HUES64 (cell line): ENCODE results near the gene FLOT1.

Experiments used
- H3K27ac ChIP-seq: 2 replicates; pipeline ENCODE4 v1.7.0; 2013; ENCODE audit warnings: low read depth, low read length, inconsistent platforms
- H3K27me3 ChIP-seq: 2 replicates; pipeline ENCODE4 v1.6.1; 2013; ENCODE audit warnings: mild to moderate bottlenecking, low read length; ENCODE audit not compliant: insufficient read depth
- H3K36me3 ChIP-seq: 2 replicates; pipeline ENCODE4 v1.6.1; 2013; ENCODE audit warnings: mild to moderate bottlenecking, low read length; ENCODE audit not compliant: insufficient read depth
- H3K4me1 ChIP-seq: 2 replicates; pipeline ENCODE4 v1.6.1; 2013; ENCODE audit warnings: mild to moderate bottlenecking, low read length, moderate library complexity; ENCODE audit not compliant: insufficient read depth
- H3K4me3 ChIP-seq: 2 replicates; pipeline ENCODE4 v1.5.1; 2013; ENCODE audit warnings: mild to moderate bottlenecking, low read length, moderate library complexity
- H3K9ac ChIP-seq: 2 replicates; pipeline ENCODE4 v1.6.1; 2013; ENCODE audit warnings: mild to moderate bottlenecking, low read depth, low read length
- H3K9me3 ChIP-seq: 2 replicates; pipeline ENCODE4 v1.6.1; 2013; ENCODE audit warnings: low read depth, low read length; ENCODE audit not compliant: insufficient read depth
- WGBS: fragments of 150-250, 120-280 bp; methylation state at CpG from one replicate; pipeline ENCODE4 v1.1.7; 2013; ENCODE audit warnings: missing lambda C conversion rate; 5-methylcytosine and 5-hydroxymethylcytosine counted together

Gene FLOT1

GRCh38 chr6:30689985-30690384, 52.5 kb downstream of the FLOT1 start:
- H3K4me3 ChIP-seq, result peak overlapping the region; percentile 86
- H3K9ac ChIP-seq, result peak overlapping the region; percentile 65; the same call in 1 of the 2 replicates
- no peaks in the 10 kb centered on the region for H3K27me3 ChIP-seq
- peaks cover 20% of the 10 kb centered on the region for H3K4me1 ChIP-seq
- no peak overlapping the region for H3K27ac ChIP-seq
- no peaks in the 10 kb centered on the region for H3K36me3 ChIP-seq
- H3K9me3 ChIP-seq, result no peaks in the 10 kb centered on the region
- WGBS, result 59% methylated on average over 4 of the region's 4 CpGs

DNA sequence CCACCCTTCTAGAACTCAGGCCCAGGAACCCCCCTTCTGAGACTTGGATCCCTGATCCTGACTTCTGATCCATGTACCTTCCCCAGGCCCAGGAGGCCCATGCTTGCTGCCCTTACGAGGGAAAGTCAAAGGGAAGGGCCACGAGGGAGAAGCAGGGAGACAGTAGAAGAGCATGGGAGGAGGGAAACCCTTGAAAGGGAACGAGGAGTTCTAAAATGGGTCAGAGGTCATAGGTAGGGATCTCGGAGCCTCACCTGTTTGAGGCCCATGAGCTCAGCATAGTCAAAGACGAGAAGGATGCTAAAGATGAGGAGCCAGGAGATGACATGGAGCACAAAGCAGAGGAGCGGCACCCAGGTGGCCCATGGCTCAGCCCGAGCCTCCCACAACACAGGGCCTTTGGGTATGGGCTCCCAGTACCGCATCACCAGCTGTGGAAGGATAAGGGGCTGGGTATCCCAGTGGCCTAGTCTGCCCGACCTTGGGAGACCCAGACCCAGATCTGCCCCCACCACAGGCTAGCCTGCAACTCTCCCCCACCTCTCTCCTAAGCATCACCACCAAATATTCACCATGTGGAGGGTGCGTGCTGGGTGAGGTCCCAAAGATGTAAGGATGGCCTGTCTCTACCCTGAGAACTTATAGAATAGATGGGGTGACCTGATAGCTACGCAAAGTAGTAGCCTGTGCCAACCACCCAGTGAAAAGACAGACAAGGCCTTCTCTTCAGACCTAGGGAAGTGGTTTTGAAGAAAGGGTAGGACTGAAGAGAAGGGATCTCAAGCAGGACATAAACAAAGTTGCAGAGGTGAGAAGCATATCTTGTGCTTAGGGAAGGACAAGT, 53.2 kb downstream of the FLOT1 start:
- peaks cover 23% of the 10 kb centered on the region for H3K4me1 ChIP-seq
- no peaks in the 10 kb centered on the region for H3K27me3 ChIP-seq
- 93% methylated on average over 11 of the region's 11 CpGs for WGBS
- no peaks in the 10 kb centered on the region for H3K9me3 ChIP-seq
- H3K36me3 ChIP-seq, result no peaks in the 10 kb centered on the region
- H3K27ac ChIP-seq, result no peak overlapping the region
- no peak overlapping the region for H3K9ac ChIP-seq
- peak overlapping the region; percentile 86 for H3K4me3 ChIP-seq

GRCh38 chr6:30688569-30688968, 53.9 kb downstream of the FLOT1 start:
- Histone ChIP-seq H3K4me3 (no peak overlapping the region), H3K4me1 (peaks cover 27% of the 10 kb centered on the region), H3K9me3 (no peaks in the 10 kb centered on the region), H3K36me3 (no peaks in the 10 kb centered on the region), H3K27me3 (no peaks in the 10 kb centered on the region), H3K27ac (no peak overlapping the region), H3K9ac (no peak overlapping the region)
- 86% methylated on average over 8 of the region's 9 CpGs for WGBS

DNA sequence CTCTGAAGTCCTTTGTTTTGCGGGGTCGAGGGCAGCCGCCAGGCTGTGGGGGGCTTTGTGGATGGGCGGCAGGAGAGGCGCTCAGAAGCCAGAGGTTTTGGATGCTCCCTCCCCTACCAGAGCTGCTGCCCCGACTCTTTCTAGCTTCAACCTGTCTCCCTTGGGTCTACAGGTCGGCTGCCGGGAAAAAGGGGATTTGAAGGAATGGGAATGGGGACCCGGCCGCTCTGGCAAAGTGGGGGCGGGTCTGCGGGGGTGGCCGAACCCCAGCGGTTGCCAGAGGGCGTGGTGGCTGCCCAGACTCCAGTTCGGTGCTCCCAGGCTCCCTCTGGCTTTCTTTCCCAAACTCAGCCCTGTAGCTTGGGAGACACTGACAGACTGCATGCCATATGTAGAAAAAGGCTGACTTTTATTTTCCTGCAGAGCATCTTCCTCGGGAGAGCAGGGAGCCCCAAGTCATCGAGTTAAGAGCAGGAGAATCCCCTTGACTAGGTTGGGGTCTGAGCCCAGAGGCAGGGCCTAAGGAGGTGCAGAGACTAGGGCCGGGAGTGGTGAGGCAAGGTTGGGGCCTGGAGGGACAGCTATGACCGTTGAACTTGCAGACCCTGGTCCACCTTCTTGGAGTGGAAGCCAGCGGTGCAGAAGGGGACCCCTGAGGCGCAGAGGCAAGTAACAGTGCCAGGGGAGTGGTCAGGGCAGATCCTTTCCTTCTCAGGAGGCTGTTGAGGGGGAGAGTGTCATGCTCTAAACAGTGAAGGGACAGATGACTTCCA, 54.6 kb downstream of the FLOT1 start:
- Histone ChIP-seq H3K9ac (peak overlapping the region; percentile 80), H3K9me3 (no peaks in the 10 kb centered on the region), H3K27me3 (no peaks in the 10 kb centered on the region), H3K27ac (peak overlapping the region; percentile 79), H3K36me3 (no peaks in the 10 kb centered on the region), H3K4me1 (peaks cover 35% of the 10 kb centered on the region), H3K4me3 (peak overlapping the region; percentile 74)
- 21% methylated on average over 19 of the region's 22 CpGs for WGBS

DNA sequence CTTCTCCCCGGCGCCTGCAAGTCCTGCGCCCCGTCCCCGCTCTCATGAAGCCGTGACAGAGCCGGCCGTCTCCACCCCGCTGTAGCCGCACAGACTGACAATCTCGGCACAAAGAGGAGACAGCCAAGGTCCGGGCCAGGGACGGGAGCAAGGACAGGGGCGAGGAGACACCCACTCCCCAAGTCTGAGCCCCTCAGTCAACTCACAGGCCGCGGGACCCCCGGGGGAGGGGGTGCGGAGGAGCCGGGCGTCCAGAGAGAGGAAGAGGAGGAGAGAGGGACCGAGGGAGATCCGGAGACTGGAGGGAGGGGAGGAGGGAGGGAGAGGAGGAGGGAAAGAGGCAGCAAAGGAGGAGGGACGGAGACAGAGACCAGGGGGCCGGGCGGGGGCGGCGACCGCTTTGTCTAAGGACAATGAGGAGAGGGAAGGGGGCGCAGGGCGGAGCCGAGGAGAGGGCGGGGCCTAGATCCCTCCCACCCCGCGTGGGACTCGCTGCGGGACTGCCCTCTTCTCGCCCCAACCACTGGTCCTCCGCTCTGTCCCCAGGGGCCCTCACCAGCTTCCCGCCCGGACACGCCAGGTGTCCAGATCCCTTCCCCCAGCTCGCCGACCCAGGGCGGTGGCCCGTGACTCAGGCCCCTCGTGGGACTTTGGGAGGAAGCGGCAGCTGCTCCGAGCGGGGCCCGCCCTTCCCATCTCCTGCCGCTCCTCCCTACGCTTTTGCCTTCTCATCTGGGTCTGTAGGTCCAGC, 55.4 kb downstream of the FLOT1 start:
- Histone ChIP-seq H3K4me1 (peaks cover 42% of the 10 kb centered on the region), H3K36me3 (no peaks in the 10 kb centered on the region), H3K4me3 (peak overlapping the region; percentile 74), H3K9me3 (no peaks in the 10 kb centered on the region), H3K27ac (peak overlapping the region; percentile 79), H3K9ac (peak overlapping the region; percentile 80), H3K27me3 (no peaks in the 10 kb centered on the region)
- WGBS, result under 1% methylated on average over 52 of the region's 52 CpGs

DNA sequence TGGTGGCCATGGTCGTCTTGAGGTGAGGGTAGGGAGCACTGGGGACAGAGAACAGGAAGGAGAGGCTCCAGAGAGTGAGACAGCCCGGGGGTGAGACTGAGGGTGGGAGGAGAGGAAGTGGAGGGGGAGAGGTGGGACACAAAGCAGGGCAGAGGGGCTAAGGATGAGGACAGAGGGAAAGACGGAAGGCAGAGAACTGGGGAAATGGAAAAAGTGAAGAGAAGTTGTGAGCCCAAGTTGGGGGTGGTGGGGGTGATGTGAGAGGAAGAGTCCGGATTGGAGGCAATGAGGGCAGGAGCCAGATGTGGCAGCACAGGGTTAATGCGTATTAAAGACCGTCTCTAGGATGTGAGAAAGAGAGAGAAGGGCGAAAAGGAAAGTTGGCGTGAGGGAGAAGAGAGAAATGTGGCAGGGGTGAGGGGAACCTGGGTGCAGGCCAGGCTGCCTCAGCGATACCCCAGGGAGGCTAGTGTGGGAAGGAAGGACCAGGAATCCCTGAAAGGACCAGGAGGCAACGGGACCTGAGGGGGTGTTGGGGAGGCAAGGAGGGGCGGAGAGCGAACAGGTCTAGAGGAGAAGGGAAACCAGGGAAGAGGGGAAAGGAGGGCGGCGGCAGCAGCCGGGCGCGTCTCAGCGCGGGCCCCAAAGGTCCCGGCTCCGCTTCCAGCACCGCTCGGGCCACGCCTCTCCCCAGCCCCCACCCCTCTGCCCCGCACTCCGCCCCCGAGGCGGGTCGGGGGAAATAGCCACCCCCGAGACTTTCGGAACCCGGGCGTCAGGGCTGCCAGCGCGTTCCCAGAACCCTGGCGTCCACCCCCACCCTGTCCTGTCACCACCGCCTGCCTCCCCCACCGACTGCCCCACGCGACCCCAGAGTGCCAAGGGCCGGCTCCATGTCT, 56.2 kb downstream of the FLOT1 start, which contains the start of gene PPP1R18:
PPP1R18 (minus strand) TSS at position 637 of the 899 bp plus-strand sequence; CDS start at position 10, 627 bp downstream.
- Histone ChIP-seq H3K9me3 (no peaks in the 10 kb centered on the region), H3K36me3 (no peaks in the 10 kb centered on the region), H3K4me1 (peaks cover 42% of the 10 kb centered on the region), H3K27me3 (no peaks in the 10 kb centered on the region), H3K27ac (peak within 1 kb of the TSS; percentile 79), H3K9ac (peak within 1 kb of the TSS; percentile 80), H3K4me3 (peak within 1 kb of the TSS; percentile 74)
- WGBS, result 1% methylated on average over 38 of the region's 41 CpGs

DNA sequence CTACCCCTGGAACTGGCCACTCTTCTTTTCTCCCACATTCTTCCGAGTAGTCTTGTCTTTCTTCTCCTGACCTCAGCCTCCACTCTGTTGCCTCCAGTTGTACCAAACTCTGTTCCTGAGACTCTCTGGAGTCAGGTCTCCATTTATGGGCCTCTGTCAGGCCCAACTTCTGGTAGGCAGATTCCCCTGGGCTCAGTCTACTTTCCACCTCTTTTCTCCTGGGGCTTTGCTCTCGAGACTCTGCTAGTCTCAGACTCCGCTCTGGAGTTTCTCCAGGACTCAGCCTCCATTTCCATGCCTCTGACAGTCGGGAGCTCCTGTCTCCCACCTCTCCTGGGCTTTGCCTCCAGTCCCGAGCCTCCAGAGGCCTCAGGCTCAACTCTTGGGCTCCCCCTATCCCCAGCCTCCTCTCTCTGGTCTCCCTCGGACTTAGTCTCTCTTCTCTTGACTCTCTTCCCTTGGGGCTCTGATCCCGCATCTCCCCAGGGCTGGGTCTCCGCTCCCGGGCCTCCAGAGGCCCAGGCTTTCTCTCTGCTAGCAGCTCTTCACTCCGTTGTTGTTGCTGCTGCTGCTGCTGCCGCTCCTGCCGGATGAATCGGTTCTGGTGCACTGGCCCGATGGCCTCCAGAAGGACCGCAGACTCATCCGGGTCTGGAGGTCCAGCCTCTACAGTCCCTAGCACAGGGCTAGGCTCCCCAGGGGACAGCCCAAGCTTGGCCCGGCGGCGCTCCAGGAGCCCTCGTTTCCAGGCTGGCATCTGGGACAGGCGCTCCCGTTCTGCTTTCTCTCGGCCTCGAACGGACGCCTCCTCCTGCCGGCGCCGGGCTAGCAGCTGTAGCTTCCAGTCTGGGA, 57.1 kb downstream of the FLOT1 start:
- Histone ChIP-seq H3K27ac (no peak overlapping the region), H3K27me3 (no peaks in the 10 kb centered on the region), H3K36me3 (peaks cover 2% of the 10 kb centered on the region; the same call in 1 of the 2 replicates), H3K4me1 (peaks cover 39% of the 10 kb centered on the region), H3K9me3 (no peaks in the 10 kb centered on the region), H3K9ac (0 out of 2 replicates have a peak overlapping the region, but pooled peaks have one; percentile 3), H3K4me3 (peak overlapping the region; percentile 74)
- WGBS, result 46% methylated on average over 29 of the region's 29 CpGs

DNA sequence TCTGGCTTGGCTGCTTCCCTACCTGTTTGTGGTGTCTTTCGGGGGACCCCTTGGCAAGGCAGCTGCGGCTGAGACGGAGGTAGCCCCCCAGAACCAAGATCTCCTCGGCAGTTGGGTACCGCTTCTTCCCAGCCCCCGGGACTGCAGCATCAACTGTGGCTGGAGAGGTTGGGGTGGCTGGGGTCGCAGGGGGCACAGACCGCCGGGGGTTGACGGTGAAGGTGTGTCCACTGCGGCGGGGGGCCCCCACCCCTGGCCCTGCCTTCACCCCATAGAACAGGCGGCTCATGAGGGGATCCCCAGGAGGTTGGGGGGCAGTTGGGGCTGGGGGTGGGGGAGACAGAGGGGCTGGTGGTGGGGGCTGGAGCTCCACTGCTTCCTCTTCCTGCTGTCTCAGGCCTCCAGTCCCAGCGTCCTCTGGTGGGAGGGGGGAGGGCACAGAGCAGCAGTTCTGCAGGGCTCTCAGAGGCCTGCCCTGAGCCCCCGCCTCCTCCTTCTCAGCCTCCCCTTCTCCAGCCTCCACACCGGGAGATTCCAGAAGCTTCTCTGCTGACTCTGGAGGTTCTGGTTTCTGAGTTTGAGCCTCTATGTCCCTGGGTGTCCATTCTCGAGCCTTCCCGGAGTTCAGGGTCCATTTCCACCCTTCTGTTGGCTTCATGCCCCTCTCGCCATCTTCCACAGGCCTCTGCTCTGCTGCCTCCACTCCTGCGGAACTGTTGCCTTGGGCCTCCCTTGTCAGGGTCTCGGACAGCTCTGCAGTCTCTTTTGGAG, 57.9 kb downstream of the FLOT1 start:
- Histone ChIP-seq H3K36me3 (peaks cover 3% of the 10 kb centered on the region; the same call in 1 of the 2 replicates), H3K27ac (no peak overlapping the region; the same call in 1 of the 2 replicates), H3K27me3 (no peaks in the 10 kb centered on the region), H3K9me3 (no peaks in the 10 kb centered on the region), H3K4me3 (peak overlapping the region; percentile 74), H3K9ac (no peak overlapping the region), H3K4me1 (peaks cover 37% of the 10 kb centered on the region)
- 61% methylated on average over 17 of the region's 21 CpGs for WGBS

DNA sequence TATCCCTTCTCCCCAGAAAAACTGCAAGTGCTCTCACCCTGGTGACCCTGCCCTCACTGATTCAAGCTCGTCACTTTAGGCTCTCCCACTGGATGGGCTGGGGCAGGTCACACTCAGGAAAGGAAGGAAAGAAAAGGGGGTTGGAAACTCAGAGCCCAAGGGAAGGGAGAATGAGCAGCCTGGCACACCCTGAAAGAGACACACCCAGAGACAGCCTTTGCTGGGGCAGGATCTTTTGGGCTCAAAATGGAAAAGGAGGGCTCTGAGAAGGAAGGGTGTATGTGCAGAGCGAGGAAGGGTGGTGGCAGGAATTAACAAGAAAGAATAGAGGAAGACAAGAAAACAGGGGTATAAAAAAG, 58.5 kb downstream of the FLOT1 start:
- Histone ChIP-seq H3K36me3 (peaks cover 3% of the 10 kb centered on the region; the same call in 1 of the 2 replicates), H3K27ac (no peak overlapping the region), H3K4me1 (peaks cover 38% of the 10 kb centered on the region), H3K9me3 (no peaks in the 10 kb centered on the region), H3K9ac (no peak overlapping the region), H3K27me3 (no peaks in the 10 kb centered on the region), H3K4me3 (peak overlapping the region; percentile 42)
- WGBS, result 34% methylated on average over 2 of the region's 2 CpGs
